Activated naive CD8-positive, alpha-beta T cell treated with anti-CD3 and anti-CD28 coated beads, Interleukin-2, amount 50 U/mL, for 16 hours (primary cell): ENCODE results near the gene ZC3H18.
A peak's percentile ranks its signal among the peaks of the same experiment; 100 is the strongest.
"Not testable (repeated sequence)": the region's sequence is repeated elsewhere in the genome, so short reads cannot be mapped to it uniquely, and the experiment has no call there.

Experiments used
- DNase-seq: peaks from one replicate; pipeline ENCODE4 v3.0.0-alpha.2; 2020; ENCODE audit warnings: low read depth, low spot score

ZC3H18 gene

DNA sequence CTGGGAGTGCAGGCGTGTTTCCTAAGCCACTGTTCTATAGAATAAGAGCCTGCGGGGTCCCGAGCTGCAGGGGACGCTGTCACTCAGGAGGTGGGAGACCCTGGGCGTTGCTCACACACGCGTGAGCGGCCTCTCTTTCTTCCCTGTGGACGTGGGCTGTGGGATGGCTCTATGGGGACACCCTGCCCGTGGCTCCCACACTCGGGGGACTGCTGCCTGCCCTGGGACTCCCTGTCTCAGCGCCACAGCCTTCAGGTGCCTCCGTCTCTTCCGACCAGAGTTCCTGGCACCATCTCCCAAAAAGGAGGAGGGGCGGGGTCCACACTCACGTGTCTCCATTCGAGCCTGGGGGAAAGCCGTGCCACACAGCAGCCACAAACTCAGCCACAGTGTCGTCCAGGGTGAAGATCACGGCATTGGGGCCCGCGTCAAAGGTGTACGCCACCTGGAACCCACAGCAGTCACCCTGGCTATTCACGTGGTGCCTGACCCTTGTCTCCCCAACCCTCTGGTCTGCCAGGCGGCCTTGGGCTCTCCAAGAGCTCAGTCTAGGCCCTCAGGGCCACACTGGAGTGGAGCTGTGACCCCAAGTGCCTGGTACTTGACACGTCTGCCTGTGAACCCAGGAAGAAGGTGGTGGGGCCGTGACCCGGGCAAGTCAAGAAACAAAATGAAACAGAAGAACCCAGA, 84.3 kb downstream of the ZC3H18 start:
- DNase-seq = no peak

DNA sequence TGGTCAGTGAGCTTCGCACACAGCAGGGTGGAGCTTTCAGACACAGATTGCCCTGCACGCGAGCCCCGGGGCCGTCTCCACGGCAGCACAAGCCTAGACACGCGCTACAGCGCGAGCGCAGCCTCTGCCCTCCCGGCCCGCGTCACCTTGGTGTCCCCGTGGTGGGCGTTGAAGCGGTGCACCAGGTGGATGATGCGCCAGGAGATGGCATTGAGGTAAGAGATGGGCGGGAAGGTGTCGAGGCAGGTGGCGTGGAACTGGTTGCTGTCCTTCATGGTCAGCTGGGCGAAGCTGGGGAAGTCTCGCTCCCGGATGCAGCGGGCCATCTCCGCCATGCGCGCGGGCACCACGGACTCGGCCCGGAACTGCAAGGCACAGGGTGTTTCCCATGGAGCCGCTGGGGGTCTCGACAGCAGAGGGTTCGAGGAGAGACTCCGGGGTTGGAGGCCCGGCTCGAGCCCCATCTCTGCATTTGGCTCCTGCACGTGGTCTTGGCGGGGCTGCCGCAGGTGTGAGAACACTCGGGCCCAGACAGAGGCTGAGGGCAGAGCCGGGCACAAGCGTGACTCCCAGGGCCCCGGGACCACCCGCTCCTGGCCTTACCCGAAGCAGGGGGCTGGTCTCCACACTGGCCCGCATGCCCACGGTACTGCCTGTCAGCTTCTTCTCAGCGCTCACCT, 85.0 kb downstream of the ZC3H18 start:
- DNase-seq = no peak

DNA sequence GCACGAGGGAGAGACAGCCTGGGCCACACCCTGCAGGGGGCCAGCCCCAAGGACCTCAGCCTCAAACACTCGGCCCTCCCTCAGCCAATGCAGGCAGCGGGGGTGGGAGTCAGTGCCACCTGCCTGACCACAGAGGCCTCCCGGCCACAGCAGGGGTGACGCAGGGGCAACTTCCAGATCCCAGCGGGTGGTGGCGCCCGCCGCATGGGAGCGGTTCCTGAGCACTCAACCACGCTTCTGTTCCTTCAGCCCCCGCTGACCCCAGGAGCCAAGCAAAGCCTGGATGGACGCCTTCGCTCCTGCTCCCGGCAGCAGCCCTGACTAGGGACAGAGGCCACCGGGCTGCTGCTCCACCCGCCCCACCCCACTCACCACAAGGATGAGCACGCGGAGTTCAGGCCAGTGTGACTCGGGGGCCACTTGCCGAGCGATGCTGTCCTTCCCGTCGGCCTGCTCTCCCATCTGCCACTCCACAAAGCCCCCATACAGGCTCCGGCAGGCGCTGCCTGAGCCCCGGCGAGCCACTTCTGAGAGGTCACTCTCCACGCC, 85.6 kb downstream of the ZC3H18 start:
- DNase-seq = no peak

DNA sequence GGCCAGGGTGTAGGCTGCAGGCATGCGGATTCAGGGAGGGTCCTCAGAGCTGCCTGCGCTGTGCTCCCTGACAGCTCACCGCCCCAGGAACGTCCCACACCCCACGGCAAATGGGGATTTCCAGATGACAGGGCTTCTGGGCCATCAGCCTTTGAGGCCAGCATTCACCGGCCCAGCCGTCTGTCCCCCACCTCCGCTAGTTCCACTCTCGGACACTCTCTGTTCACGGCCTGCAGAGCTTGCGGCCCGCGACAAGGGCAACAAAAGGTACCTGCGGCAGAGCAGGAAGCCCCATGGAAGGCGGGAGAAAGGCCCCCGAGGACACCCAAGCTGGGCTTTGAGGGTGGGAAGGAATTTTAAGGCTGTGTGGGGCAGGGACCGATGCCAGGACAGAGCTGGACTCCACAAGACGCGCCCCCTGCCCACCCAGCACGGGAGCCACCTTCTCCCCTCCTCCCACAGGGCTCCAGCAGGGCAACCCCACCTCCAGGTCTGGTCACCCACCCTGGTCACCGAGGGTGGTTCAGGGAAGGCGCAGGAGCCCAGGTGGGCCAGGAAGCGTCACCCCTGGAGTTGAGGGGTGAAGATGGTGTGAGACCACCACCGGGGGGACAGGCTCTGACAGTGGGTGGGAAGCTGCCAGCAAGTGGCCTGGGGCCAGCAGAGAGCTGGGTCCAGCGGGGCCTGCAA, 86.2 kb downstream of the ZC3H18 start:
- no peak for DNase-seq

DNA sequence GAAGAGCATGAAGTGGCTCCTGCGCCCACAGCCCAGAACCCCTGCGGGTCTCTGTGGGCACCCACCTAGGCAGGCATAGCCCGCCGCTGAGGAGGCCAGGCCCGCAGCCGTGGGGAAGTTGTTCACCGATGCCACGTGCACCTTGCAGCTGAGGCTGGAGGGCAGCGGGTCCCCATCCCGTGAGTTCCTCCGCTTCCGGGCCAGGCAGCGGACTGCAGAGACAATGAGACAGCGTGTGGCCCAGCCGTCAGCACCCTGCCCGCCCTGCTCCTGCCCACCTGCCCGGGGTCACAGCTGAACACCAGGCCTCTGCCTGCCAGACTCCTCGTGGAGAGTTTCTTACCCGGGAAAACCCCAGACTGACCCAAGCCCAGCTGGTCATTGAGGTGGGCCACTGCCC, 87.2 kb downstream of the ZC3H18 start:
- DNase-seq = no peak

DNA sequence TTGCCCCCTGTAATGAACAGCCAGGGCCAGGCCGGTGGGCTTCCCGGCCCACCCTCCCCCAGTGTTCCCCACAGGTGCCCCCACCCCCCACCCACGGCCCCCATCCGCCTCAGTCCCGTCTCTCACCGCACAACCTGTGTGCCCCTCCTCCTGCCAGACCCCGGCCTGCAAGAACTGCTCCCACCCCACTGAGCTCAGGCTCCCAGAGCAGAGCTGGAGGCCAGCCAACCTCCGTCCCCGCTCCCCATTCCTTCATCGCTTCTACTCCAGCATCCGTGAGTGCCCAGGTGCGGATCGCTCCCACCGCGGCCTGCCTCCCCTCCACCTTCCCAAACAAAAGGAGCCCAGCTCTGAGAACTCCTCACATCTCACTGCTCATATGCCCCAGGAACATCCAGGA, 88.5 kb downstream of the ZC3H18 start:
- no peak for DNase-seq

DNA sequence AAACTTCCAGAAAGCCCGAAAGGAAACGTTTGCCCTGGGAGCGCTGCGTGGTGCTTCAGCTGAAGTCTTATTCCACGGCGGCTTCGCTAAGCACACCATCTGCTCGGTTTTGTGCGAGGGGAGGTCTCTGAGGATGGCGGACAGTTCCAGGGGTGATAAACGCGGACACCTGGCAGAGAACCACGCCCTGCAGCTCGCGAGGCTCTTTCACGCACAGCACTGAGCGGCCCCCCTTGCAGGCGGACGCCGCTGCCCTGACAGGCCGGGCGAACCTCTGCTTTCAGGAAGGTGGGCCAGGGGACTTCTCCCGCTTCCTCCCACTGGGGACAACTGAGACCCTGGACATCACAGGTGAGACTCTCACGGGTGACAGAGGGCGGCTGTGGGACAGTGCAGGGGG, 89.0 kb downstream of the ZC3H18 start:
- no peak for DNase-seq

DNA sequence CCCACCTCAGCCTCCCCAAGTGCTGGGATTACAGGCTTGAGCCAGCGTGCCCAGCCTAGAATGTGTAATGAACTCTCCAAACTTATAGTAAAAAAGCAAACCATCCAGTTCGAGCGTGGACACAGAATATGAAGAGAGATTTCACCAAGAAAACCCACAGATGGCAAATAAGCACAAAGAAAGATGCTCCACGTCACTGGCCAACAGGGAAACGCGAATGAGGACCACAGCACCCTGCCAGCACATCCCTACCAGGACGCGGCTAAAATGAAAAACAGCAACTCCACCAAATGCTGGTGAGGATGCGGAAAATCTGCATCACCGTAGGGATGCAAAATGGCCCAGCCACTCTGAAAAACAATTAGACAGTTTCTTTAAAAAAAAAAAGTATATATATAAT, 91.3 kb downstream of the ZC3H18 start:
- no peak for DNase-seq

DNA sequence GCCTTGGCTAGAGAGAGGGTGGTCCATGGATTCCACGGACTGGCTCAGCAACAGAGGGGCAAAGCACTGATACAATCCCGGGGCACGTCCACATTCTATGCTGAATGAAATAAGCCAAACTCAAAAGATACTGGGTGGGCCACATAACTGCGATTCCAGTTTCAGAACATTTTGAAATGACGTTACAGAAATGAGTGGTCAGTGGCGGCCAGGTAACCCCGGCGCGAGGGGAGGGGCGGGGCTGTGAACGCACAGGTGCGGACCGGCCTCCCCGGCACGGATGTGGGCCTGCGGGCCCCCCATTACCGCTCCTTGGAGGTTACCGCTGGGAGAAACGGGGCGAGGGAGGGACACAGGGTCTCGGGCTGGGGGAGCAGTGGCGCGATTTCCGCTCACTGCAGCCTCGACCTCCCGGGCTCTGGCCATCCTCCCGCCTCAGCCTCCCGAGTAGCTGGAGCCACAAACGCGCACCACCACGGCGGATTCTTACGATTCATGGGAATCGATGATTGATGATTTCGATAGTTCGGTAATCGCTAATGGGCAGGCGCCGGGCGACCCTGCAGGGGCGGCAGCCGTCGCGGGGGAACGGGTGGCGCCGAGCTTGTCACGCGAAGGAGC, 92.1 kb downstream of the ZC3H18 start:
- DNase-seq = no peak

DNA sequence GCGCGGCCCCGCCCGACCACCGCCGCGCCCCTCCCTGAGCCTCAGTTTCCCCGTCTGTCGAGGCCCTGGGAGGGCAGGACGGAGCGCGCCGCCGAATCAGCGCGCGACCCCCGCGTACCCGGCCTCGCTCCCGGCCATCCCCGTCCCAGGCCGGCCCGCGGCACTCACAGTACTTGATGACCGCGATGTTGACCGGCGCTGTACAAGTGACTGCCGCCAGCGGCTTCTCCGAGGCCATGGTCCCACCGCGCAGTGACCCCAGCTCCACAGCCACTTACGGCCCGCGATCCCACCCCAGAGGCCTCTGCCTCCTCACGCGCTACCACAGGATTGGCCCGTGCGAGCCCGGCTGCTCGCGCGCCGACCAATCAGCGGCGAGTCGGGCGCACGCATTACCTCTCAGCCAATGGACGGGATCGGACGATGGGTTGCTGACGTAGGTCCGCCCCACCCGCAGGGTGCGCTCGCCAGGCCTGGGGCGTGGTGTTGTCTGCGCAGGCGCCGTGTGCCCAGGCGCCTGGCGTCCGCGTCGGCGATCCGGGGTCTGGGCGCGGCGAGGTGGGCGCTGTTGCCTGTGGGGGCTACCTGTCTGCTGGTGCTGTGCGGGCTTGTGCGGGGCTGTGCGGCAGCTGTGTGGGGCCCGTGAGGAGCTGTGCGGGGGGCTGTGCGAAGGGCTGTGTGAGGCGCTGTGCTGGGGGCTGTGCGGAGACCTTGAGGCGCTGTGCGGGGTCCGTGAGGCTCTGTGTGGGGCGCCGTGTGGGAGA, 92.8 kb downstream of the ZC3H18 start, which contains the start of gene MVD:
MVD (minus strand) TSS at position 249 of the 764 bp plus-strand sequence; CDS start at position 238, 11 bp downstream.
- peak; percentile 90 for DNase-seq

DNA sequence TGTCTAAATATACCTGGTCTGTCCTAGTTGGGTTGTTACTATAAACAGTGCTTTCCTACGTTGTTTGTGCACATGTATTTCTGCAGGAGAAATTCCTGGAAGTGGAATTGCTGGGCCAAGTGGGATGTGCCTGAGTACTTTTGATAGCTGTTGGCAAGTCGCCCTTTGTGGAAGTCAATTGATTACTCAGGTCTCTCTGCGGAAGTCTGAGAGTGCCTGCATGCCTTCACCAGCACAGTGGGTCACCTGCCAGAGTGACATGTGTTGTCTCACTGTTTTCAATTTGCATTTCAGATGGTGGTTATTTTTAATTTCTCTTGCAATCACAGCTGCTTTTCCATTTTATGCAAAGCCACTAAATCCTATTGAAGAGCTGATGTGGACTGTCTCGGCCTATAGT, 94.9 kb downstream of the ZC3H18 start:
- DNase-seq = no peak

DNA sequence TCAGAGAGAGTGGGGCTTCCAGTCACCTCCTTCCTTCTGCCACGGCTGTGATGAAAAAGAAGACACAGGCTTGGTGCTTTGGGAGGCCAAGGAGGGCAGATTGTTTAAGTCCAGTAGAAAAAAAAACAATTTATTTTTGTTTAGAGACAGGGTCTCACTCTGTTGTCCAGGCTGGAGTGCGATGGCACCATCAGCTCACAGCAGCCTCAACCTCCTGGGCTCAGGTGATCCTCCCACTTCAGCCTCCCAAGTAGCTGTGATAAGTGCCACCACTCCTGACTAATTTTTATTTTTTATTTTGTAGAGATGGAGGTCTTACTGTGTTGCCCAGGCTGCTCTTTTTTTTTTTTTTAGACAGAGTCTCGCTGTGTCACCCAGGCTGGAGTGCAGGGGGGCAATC, 95.4 kb downstream of the ZC3H18 start:
- no peak for DNase-seq

DNA sequence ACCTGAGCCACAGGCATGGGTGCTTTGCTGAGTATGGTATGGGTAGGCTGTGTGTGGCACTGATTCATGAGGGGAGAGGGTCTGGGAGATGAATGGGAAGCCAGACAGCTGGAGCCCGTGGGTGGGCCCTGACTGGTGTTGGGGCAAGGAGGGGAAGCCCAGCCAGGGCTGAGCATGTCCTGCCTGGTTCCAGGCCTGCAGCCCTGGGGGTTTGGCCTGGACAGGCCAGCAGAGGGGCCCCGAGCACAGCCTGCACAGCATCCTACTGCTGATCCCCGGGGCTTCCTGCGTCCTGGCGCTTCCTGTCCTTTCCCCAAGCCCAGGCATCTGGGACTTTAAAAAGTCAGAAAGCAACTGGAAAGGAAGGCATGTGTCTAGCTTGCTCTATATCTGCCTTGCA, 97.3 kb downstream of the ZC3H18 start:
- DNase-seq = no peak

DNA sequence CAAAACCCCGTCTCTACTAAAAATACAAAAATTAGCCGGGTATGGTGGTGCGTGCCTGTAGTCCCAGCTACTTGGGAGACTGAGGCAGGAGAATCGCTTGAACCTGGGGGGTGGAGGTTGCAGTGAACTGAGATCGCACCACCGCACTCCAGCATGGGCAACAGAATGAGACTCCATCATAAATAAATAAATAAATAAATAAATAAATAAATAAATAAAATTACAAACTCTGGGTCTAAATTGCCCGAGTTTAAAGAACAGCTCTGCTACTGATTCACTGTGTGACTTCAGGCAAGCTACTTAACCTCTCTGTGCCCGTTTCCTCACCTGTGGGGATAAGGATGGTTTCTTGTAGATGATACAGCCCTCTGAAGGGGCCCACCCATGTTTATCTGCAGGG, 99.3 kb downstream of the ZC3H18 start:
- DNase-seq = not testable (repeated sequence)

DNA sequence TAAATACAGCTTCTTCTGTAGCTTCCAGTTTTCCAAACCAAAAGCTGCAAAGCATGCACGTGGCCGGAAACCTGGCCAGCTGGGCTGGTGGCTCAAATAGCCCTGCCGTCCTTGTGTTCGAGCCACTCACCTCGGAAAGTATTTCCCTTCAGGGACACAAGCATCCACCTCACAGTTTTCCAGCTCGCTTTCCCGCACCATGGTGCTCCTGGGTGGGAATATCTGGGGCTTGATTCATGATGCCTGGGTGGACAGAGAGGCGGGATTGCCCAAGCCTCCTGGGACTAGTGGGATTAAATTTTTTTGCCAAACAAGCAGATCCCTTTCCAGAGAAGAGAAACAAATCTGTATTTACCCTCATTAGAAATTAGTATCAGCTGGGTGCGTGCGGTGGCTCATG, 99.8 kb downstream of the ZC3H18 start:
- no peak for DNase-seq

DNA sequence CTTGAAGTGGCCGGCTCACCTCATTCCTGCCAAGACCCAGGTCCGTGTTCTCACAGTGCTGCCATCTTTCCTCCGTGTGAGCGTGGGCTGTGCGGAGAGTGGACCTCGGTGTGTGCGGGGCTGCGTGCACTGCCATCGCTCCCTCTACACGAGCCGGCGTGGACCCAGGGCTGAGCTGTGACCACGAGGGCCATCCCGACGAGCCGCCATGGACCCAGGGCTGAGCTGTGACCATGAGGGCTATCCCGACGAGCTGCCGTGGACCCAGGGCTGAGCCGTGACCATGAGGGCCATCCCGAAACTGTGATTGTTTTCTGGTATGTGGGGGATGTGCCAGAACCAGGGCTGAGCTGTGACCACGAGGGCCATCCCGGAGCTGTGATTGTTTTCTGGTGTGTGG, 101.6 kb downstream of the ZC3H18 start:
- DNase-seq = no peak

DNA sequence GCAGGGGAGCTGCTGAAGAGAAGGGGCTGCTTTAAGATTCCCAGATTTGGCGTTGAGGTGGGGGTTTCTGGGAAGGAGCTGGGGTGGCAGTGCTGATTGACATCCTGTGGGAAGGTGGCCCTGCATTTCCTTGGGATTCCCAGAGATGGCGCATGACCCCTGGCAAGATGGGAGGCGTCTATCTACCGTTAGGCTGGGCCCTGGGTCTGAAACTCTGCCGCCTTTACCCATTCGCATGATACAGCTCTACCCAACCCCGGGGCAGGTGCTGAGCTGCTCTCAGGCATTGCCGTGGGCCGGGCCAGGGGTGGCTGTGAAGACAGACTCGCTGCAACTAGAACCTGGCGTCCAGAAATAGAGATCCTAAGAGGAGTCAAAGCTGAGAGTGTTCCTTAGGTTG, 102.6 kb downstream of the ZC3H18 start:
- no peak for DNase-seq

DNA sequence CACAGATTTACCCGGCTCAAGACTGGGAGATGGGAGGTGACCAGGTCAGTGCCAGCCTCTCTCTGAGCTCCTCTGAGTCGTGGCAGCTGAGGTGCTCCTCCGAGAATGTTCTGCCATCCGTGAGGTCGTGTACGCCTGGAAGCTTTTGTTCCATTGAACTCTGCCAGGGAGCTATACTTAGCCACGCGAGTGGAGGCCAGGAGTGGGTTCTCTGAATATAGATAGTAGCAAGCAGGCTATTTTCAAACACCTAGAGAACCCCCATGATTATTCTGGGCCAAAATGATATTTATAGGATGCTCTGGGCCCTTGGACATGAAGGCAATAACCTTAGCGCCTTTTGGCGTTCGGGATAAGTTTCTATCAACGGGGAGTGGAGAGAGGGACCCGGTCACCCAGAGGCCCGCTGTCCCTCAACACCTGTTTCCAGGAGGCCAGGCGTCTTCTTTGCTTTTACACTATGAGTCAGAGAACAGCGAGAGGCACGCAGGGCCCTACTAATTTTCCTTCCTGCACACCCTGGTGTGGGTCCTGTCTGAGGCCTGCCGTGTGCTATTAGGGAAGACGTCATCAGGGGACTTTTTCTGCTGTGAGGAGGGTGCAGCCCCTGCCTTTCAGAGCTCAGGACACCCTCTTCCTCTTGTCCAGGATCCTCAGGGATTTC, 103.6 kb downstream of the ZC3H18 start:
- no peak for DNase-seq

DNA sequence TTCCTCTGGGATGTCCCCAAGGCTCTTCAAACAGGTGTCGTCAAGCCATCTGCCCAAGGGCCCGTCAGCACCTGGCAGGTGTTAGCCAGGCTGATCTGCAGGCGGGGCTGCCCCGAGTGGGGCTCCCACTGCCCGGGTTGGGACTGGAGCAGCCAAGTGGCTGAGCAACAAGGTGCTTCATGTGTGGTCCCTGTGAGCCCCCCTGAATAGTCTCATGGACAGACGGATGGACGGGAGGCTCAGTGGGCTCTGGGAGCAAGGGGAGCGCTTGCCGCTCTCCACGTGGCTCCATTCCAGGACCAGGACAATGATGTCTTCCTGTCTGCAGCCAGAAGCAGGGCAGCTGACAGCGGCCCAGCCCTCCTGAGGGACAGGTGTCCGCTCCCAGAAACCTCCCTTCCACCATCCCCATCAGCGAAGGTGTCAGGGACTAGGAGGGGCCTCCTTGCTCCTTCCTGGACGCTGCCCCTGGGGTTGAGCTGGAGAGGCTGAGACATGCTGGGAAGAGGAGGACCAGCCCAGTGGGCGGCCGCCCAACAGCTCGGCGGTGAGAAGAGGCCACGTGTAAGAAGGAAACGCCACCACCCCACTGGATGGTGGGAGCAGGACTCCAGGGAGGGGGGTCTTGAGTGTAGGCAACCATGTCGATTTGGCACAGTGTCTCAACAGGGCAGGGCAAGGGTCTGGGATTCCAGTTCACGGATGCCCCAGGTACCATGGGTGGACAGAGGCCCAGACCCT, 106.5 kb downstream of the ZC3H18 start:
- no peak for DNase-seq

DNA sequence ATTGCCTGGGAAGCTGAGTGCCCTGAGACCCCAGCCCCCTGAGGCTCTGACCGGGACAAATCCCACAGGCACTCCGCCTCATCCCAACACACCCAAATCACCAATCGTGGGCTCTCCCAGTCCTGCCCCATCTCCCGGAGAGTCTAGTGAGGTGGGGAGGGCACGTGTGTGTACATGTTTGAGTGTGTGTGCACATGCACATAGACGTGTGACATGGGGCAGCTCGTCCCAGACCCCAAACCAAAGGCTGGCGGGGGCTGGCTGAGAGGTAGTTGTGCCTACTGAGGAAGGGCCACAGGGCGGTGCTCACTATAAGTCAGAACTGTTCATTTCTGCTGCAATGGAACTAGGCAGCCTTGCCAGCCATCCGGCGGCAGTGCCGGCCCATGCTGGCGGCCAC, 107.5 kb downstream of the ZC3H18 start:
- DNase-seq = no peak
